ENCODE results near the gene C1orf198. TPM values are rescaled to one million over a fixed set of nuclear protein-coding genes. Genes with fewer than 3 reads are reported as not detected.

Gene C1orf198, protein sequence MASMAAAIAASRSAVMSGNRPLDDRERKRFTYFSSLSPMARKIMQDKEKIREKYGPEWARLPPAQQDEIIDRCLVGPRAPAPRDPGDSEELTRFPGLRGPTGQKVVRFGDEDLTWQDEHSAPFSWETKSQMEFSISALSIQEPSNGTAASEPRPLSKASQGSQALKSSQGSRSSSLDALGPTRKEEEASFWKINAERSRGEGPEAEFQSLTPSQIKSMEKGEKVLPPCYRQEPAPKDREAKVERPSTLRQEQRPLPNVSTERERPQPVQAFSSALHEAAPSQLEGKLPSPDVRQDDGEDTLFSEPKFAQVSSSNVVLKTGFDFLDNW
- 29.8 TPM for polyA plus RNA-seq (2013, experiment 1 of 2)
- polyA plus RNA-seq (2013, experiment 2 of 2) = 29.2 TPM

DNA sequence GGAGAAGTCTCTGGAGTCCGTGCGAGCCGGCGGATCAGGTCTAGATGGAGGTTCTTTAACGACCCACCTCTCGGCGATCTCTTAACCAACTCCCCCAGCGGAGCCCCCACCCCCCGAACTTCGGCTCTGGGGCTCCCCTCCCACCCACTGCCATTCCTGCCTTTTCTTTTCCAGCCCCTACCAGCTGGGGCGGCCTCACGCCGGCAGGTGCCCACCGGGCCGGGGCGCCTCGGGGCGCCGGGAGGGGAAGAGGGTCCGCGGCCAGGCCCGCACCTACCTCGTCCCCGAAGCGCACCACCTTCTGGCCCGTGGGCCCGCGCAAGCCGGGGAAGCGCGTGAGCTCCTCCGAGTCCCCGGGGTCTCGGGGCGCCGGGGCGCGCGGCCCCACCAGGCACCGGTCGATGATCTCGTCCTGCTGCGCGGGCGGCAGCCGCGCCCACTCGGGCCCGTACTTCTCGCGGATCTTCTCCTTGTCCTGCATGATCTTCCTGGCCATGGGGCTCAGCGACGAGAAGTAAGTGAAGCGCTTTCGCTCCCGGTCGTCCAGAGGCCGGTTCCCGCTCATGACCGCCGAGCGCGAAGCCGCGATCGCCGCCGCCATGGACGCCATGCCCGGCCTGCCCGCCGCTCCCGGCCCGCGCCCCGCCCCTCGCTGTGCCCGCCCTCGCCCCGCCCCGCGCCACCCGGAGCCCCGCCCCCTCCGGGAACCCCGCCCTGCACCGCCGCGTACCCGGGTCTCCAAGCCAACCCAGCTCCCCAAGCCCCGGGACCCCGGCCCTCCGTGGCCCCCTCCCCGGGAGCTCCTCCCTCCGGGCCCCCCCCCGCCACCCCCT, at the start of gene C1orf198:
Gene C1orf198 (minus strand): TSS at position 619 of the 833 bp plus-strand sequence. CDS start 9 bp downstream, at position 610.
- Histone ChIP-seq H3K4me1 (ENCODE audit: control insufficient read depth, low read depth, low read length) (peaks cover 4% of the 10 kb centered on the region), H3K27ac (ENCODE audit: low read depth, low read length) (peak within 1 kb of the TSS; percentile 96), H2BK120ac (ENCODE audit: low read depth, low read length) (peak within 1 kb of the TSS; percentile 89), H3K23ac (ENCODE audit: low read length) (peak within 1 kb of the TSS; percentile 98), H2AK5ac (ENCODE audit: low read length) (no peak within 1 kb of the TSS), H3K79me2 (ENCODE audit: control insufficient read depth, insufficient read depth, low read length) (peaks cover 14% of the 10 kb centered on the region), H3K4ac (ENCODE audit: low read depth, low read length) (peak within 1 kb of the TSS; percentile 62), H3K9ac (ENCODE audit: low read length) (peak within 1 kb of the TSS; percentile 95), H2BK15ac (replicated peaks; ENCODE audit: low read depth) (peak within 1 kb of the TSS; percentile 59), H3K4me3 (ENCODE audit: low read length) (peak within 1 kb of the TSS; percentile 97), H3K79me1 (ENCODE audit: low read length) (peaks cover 17% of the 10 kb centered on the region), H3K18ac (ENCODE audit: low read length) (peak within 1 kb of the TSS; percentile 88), H3K56ac (ENCODE audit: low read length) (peak within 1 kb of the TSS; percentile 99), H3K27me3 (ENCODE audit: insufficient read depth, low read length, poor library complexity) (no peaks in the 10 kb centered on the region), H4K5ac (ENCODE audit: low read length) (peak within 1 kb of the TSS; percentile 81), H2BK5ac (ENCODE audit: low read length) (peak within 1 kb of the TSS; percentile 87), H4K8ac (ENCODE audit: low read depth, low read length) (peak within 1 kb of the TSS; percentile 70), H3K4me2 (ENCODE audit: low read length) (peak within 1 kb of the TSS; percentile 93), H3K36me3 (ENCODE audit: control insufficient read depth, insufficient read depth, low read length) (no peaks in the 10 kb centered on the region)
- no CpG with 5 or more reads among the region's 96 CpGs for WGBS (ENCODE audit: extremely low coverage, insufficient coverage, low lambda C conversion rate)
- DNase-seq = peak; percentile 71

- H3K4me3 ChIP-seq (ENCODE audit: low read length) = no peak overlapping the region
Observed at GRCh38 chr1:230917284-230918135, 49.2 kb upstream of the C1orf198 start.

DNA sequence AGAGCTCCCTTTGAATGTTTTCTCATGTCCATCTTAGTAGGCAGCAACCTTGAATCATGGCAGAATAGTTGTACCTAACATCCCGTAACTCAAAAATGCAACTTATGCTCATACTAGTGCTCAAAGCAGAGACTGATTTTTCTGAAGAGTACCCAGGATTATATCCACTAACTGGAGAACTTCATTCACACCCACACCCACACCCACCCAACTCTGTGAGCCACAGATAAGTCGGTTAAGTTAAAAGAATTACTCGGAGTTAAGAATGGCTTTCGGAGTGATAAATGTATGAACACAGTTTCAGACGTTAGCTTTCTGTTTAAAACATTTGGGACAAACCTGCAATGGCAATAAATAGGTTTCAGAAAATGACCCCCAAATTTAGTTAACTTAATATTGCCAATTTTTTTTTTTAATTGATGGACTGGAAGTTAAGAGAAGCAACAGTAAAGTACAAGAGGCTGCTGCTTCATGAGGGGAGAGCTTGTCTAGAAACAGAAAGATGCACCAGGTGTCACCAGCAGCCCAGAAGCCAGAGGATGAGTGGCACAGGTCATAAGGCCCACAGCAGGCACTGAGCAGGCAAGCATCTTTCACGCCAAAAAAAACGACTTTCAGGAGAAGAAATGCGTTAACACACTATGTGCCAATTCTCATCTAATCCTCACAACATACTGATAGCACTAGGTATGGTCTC, 48.4 kb upstream of the C1orf198 start:
- H3K27me3 ChIP-seq (ENCODE audit: insufficient read depth, low read length, poor library complexity) = no peaks in the 10 kb centered on the region
- H2AK5ac ChIP-seq (ENCODE audit: low read length) = no peak overlapping the region
- H3K4me2 ChIP-seq (ENCODE audit: low read length) = no peak overlapping the region
- H3K56ac ChIP-seq (ENCODE audit: low read length) = no peak overlapping the region
- H3K79me1 ChIP-seq (ENCODE audit: low read length) = no peaks in the 10 kb centered on the region
- no peak overlapping the region for H2BK15ac ChIP-seq (replicated peaks; ENCODE audit: low read depth)
- H3K36me3 ChIP-seq (ENCODE audit: control insufficient read depth, insufficient read depth, low read length) = no peaks in the 10 kb centered on the region
- H3K79me2 ChIP-seq (ENCODE audit: control insufficient read depth, insufficient read depth, low read length) = no peaks in the 10 kb centered on the region
- DNase-seq = no peak
- no peak overlapping the region for H3K27ac ChIP-seq (ENCODE audit: low read depth, low read length)
- H3K9ac ChIP-seq (ENCODE audit: low read length) = no peak overlapping the region
- no CpG with 5 or more reads among the region's 8 CpGs for WGBS (ENCODE audit: extremely low coverage, insufficient coverage, low lambda C conversion rate)
- H2BK120ac ChIP-seq (ENCODE audit: low read depth, low read length) = no peak overlapping the region
- H3K4me3 ChIP-seq (ENCODE audit: low read length) = no peak overlapping the region
- no peak overlapping the region for H4K5ac ChIP-seq (ENCODE audit: low read length)
- H3K4ac ChIP-seq (ENCODE audit: low read depth, low read length) = no peak overlapping the region
- H4K8ac ChIP-seq (ENCODE audit: low read depth, low read length) = no peak overlapping the region
- no peak overlapping the region for H3K23ac ChIP-seq (ENCODE audit: low read length)
- H2BK5ac ChIP-seq (ENCODE audit: low read length) = no peak overlapping the region
- H3K4me1 ChIP-seq (ENCODE audit: control insufficient read depth, low read depth, low read length) = no peaks in the 10 kb centered on the region
- no peak overlapping the region for H3K18ac ChIP-seq (ENCODE audit: low read length)

More at GRCh38 chr1:230917284-230918135, 49.2 kb upstream of the C1orf198 start:
- Histone ChIP-seq H3K4ac (ENCODE audit: low read depth, low read length) (no peak overlapping the region), H2BK5ac (ENCODE audit: low read length) (no peak overlapping the region), H3K9ac (ENCODE audit: low read length) (no peak overlapping the region), H3K36me3 (ENCODE audit: control insufficient read depth, insufficient read depth, low read length) (no peaks in the 10 kb centered on the region), H3K27me3 (ENCODE audit: insufficient read depth, low read length, poor library complexity) (no peaks in the 10 kb centered on the region), H3K79me2 (ENCODE audit: control insufficient read depth, insufficient read depth, low read length) (no peaks in the 10 kb centered on the region), H4K5ac (ENCODE audit: low read length) (no peak overlapping the region), H3K23ac (ENCODE audit: low read length) (no peak overlapping the region), H2BK15ac (replicated peaks; ENCODE audit: low read depth) (no peak overlapping the region), H2BK120ac (ENCODE audit: low read depth, low read length) (no peak overlapping the region), H3K18ac (ENCODE audit: low read length) (no peak overlapping the region), H3K56ac (ENCODE audit: low read length) (no peak overlapping the region), H4K8ac (ENCODE audit: low read depth, low read length) (no peak overlapping the region), H3K4me1 (ENCODE audit: control insufficient read depth, low read depth, low read length) (no peaks in the 10 kb centered on the region), H3K27ac (ENCODE audit: low read depth, low read length) (no peak overlapping the region), H3K79me1 (ENCODE audit: low read length) (no peaks in the 10 kb centered on the region), H2AK5ac (ENCODE audit: low read length) (no peak overlapping the region), H3K4me2 (ENCODE audit: low read length) (no peak overlapping the region)
- peak; percentile 90 for DNase-seq
- no CpG with 5 or more reads among the region's 15 CpGs for WGBS (ENCODE audit: extremely low coverage, insufficient coverage, low lambda C conversion rate)

- Histone ChIP-seq H2BK15ac (replicated peaks; ENCODE audit: low read depth) (no peak overlapping the region), H3K27ac (ENCODE audit: low read depth, low read length) (no peak overlapping the region), H3K27me3 (ENCODE audit: insufficient read depth, low read length, poor library complexity) (no peaks in the 10 kb centered on the region), H3K9ac (ENCODE audit: low read length) (no peak overlapping the region), H4K8ac (ENCODE audit: low read depth, low read length) (no peak overlapping the region), H3K36me3 (ENCODE audit: control insufficient read depth, insufficient read depth, low read length) (no peaks in the 10 kb centered on the region), H3K4me2 (ENCODE audit: low read length) (no peak overlapping the region), H3K79me2 (ENCODE audit: control insufficient read depth, insufficient read depth, low read length) (no peaks in the 10 kb centered on the region), H3K4ac (ENCODE audit: low read depth, low read length) (no peak overlapping the region), H3K79me1 (ENCODE audit: low read length) (no peaks in the 10 kb centered on the region), H3K4me1 (ENCODE audit: control insufficient read depth, low read depth, low read length) (no peaks in the 10 kb centered on the region), H2BK5ac (ENCODE audit: low read length) (no peak overlapping the region), H3K56ac (ENCODE audit: low read length) (no peak overlapping the region), H3K23ac (ENCODE audit: low read length) (no peak overlapping the region), H3K18ac (ENCODE audit: low read length) (no peak overlapping the region), H4K5ac (ENCODE audit: low read length) (no peak overlapping the region), H3K4me3 (ENCODE audit: low read length) (no peak overlapping the region), H2BK120ac (ENCODE audit: low read depth, low read length) (no peak overlapping the region), H2AK5ac (ENCODE audit: low read length) (no peak overlapping the region)
- DNase-seq = peak; percentile 23
Observed at GRCh38 chr1:230915078-230915477, 46.8 kb upstream of the C1orf198 start.

DNA sequence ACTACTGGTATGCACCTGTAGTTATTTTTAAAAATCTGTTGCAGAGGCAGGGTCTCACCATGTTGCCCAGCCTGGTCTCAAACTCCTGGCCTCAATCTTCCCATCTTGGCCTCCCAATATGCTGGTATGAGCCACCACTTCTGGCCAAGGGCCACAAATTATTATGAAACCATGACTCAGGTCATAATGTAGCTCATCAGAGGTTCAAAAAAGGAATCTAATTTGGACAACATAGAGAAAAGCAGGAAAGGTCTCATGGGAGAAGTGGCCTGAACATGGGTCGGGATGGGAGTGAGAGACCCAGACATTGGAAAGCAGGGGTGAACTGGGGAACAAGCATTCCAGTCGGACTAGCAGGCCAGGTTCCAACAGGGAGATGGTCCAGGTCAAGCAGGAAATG, 45.2 kb upstream of the C1orf198 start:
- Histone ChIP-seq H3K56ac (ENCODE audit: low read length) (no peak overlapping the region), H2BK5ac (ENCODE audit: low read length) (no peak overlapping the region), H2AK5ac (ENCODE audit: low read length) (no peak overlapping the region), H3K79me1 (ENCODE audit: low read length) (no peaks in the 10 kb centered on the region), H3K36me3 (ENCODE audit: control insufficient read depth, insufficient read depth, low read length) (no peaks in the 10 kb centered on the region), H3K23ac (ENCODE audit: low read length) (no peak overlapping the region), H3K79me2 (ENCODE audit: control insufficient read depth, insufficient read depth, low read length) (no peaks in the 10 kb centered on the region), H3K27ac (ENCODE audit: low read depth, low read length) (no peak overlapping the region), H3K4me1 (ENCODE audit: control insufficient read depth, low read depth, low read length) (no peaks in the 10 kb centered on the region), H3K4me3 (ENCODE audit: low read length) (no peak overlapping the region), H4K8ac (ENCODE audit: low read depth, low read length) (no peak overlapping the region), H3K27me3 (ENCODE audit: insufficient read depth, low read length, poor library complexity) (no peaks in the 10 kb centered on the region), H4K5ac (ENCODE audit: low read length) (no peak overlapping the region), H2BK120ac (ENCODE audit: low read depth, low read length) (no peak overlapping the region), H3K9ac (ENCODE audit: low read length) (no peak overlapping the region), H3K4ac (ENCODE audit: low read depth, low read length) (no peak overlapping the region), H3K4me2 (ENCODE audit: low read length) (no peak overlapping the region), H3K18ac (ENCODE audit: low read length) (no peak overlapping the region), H2BK15ac (replicated peaks; ENCODE audit: low read depth) (no peak overlapping the region)
- no peak for DNase-seq
- WGBS (ENCODE audit: extremely low coverage, insufficient coverage, low lambda C conversion rate) = no CpG with 5 or more reads among the region's 2 CpGs

Measured in mesendoderm (in vitro differentiated cells).